ENCODE measurements around the gene CRK.
A peak's percentile ranks its signal among the peaks of the same experiment; 100 is the strongest.

CRK gene

GRCh38 chr17:1455797-1456599 lies at the start of gene CRK:
Gene CRK, minus strand, starts transcription at chr17:1456232. Its CDS starts 115 bp downstream, at chr17:1456117.
- DNase-seq: peak; percentile 96

- DNase-seq: no peak
Measured at GRCh38 chr17:1505586-1505985, 49.6 kb upstream of the CRK start.

- no peak for DNase-seq
Measured at GRCh38 chr17:1504866-1505265, 48.8 kb upstream of the CRK start.

GRCh38 chr17:1503699-1504098 lies 47.7 kb upstream of the CRK start:
- no peak for DNase-seq

GRCh38 chr17:1498869-1499268 lies 42.8 kb upstream of the CRK start:
- no peak for DNase-seq

GRCh38 chr17:1498233-1498632 lies 42.2 kb upstream of the CRK start:
- DNase-seq: no peak

- DNase-seq: no peak
Measured at GRCh38 chr17:1497831-1498230, 41.8 kb upstream of the CRK start.

- no peak for DNase-seq
Measured at GRCh38 chr17:1496869-1497268, 40.8 kb upstream of the CRK start.

- DNase-seq: no peak
Measured at GRCh38 chr17:1495265-1495989, 39.4 kb upstream of the CRK start.

GRCh38 chr17:1494736-1495253 lies 38.8 kb upstream of the CRK start:
- no peak for DNase-seq

- DNase-seq: no peak
Measured at GRCh38 chr17:1494203-1494602, 38.2 kb upstream of the CRK start.

GRCh38 chr17:1493291-1493980 lies 37.4 kb upstream of the CRK start:
- DNase-seq: no peak

GRCh38 chr17:1492249-1493206 lies 36.5 kb upstream of the CRK start, which contains the start of gene MYO1C:
Gene MYO1C, minus strand, starts transcription at chr17:1492686. Its CDS starts 199 bp downstream, at chr17:1492487.
- DNase-seq: no peak

GRCh38 chr17:1491443-1492248 lies 35.6 kb upstream of the CRK start:
- peak; percentile 8 to 32 for DNase-seq

GRCh38 chr17:1490643-1491442 lies 34.8 kb upstream of the CRK start:
- DNase-seq: peak in 1 of 2 donors; percentile 26

- no peak for DNase-seq
Measured at GRCh38 chr17:1488826-1489270, 32.8 kb upstream of the CRK start.

- DNase-seq: peak; percentile 65 to 69
Measured at GRCh38 chr17:1487939-1488825, 32.1 kb upstream of the CRK start.

GRCh38 chr17:1486802-1487695 lies 31.0 kb upstream of the CRK start:
- peak in 1 of 2 donors; percentile 25 for DNase-seq
